HG03565 (cell line): ENCODE measurements around the gene BTBD9.

Source experiments
- ATAC-seq: cut with Tn5 transposase; IDR thresholded peaks from one replicate; pipeline ENCODE4 v1.9.1; 2021; ENCODE audit warnings: mild to moderate bottlenecking, moderate library complexity; ENCODE audit not compliant: unreplicated experiment

The BTBD9 gene

GRCh38 chr6:38188677-38189335, 450.9 kb downstream of the BTBD9 start:
- no peak for ATAC-seq

GRCh38 chr6:38187811-38188590, 451.7 kb downstream of the BTBD9 start:
- ATAC-seq: no peak

- no peak for ATAC-seq
Observed at GRCh38 chr6:38187325-38187724, 452.4 kb downstream of the BTBD9 start.

GRCh38 chr6:38185752-38186151, 454.0 kb downstream of the BTBD9 start:
- ATAC-seq: no peak

GRCh38 chr6:38185244-38185643, 454.5 kb downstream of the BTBD9 start:
- ATAC-seq: no peak

GRCh38 chr6:38184585-38185080, 455.1 kb downstream of the BTBD9 start:
- ATAC-seq: no peak

GRCh38 chr6:38183856-38184584, 455.7 kb downstream of the BTBD9 start:
- no peak for ATAC-seq

- ATAC-seq: no peak
Observed at GRCh38 chr6:38182426-38182825, 457.3 kb downstream of the BTBD9 start.

- no peak for ATAC-seq
Observed at GRCh38 chr6:38180586-38180985, 459.1 kb downstream of the BTBD9 start.

- ATAC-seq: no peak
Observed at GRCh38 chr6:38179794-38180430, 459.8 kb downstream of the BTBD9 start.

GRCh38 chr6:38179300-38179699, 460.4 kb downstream of the BTBD9 start:
- no peak for ATAC-seq

- no peak for ATAC-seq
Observed at GRCh38 chr6:38178584-38178886, 461.2 kb downstream of the BTBD9 start.

- ATAC-seq: no peak
Observed at GRCh38 chr6:38177882-38178583, 461.7 kb downstream of the BTBD9 start.

- ATAC-seq: no peak
Observed at GRCh38 chr6:38176797-38177751, 462.7 kb downstream of the BTBD9 start.

- ATAC-seq: no peak
Observed at GRCh38 chr6:38175786-38176185, 463.9 kb downstream of the BTBD9 start.

GRCh38 chr6:38174806-38175495, 464.8 kb downstream of the BTBD9 start:
- no peak for ATAC-seq

GRCh38 chr6:38174315-38174714, 465.4 kb downstream of the BTBD9 start:
- ATAC-seq: no peak

GRCh38 chr6:38173909-38174308, 465.8 kb downstream of the BTBD9 start:
- ATAC-seq: no peak
